ENCODE measurements around the gene SUGT1. TPM values are rescaled to one million over a fixed set of nuclear protein-coding genes. Genes with fewer than 3 reads are reported as not detected.

The SUGT1 gene
- total RNA-seq, 1 experiment from 2014 or later: 43.2 TPM

- in situ Hi-C loops (cut with HindIII; ENCODE audit: low pct_unique_long_range_greater_than_20kb, low sequenced_read_pairs): no loop called here
- H3K27ac ChIP-seq (ENCODE audit: low read length): no peak overlapping the region
- no peak for TF ChIP-seq SIN3A (IDR thresholded peaks at IDR 0.05; ENCODE audit: borderline replicate concordance, insufficient read depth, low read depth, low read length)
- no peak for TF ChIP-seq REST (IDR thresholded peaks at IDR 0.05; ENCODE audit: insufficient read depth in 1 of 2, low read depth in 2 of 2, low read length in 1 of 2)
- TF ChIP-seq TCF7L2 (IDR thresholded peaks at IDR 0.05; ENCODE audit: low read depth, low read length): no peak
- TF ChIP-seq POLR2AphosphoS5 (IDR thresholded peaks at IDR 0.05; ENCODE audit: low read depth, low read length): no peak
- DNase-seq (ENCODE audit: low read depth, low spot score): no peak
- ChIA-PET CTCF (no interaction called here), POLR2A (no interaction called here)
- H3K4me3 ChIP-seq (ENCODE audit: low read depth in 2 of 2, low read length in 2 of 2): no peak overlapping the region
- no peaks in the 10 kb centered on the region for H3K9me3 ChIP-seq (ENCODE audit: control insufficient read depth, insufficient read depth, low read depth, low read length)
- no peaks in the 10 kb centered on the region for H3K27me3 ChIP-seq (ENCODE audit: control insufficient read depth, insufficient read depth, low read length)
- BruUV-seq (replicated peaks): no TSS peak
- no peaks in the 10 kb centered on the region for H3K36me3 ChIP-seq (ENCODE audit: control insufficient read depth, insufficient read depth, low read length)
- H3K4me1 ChIP-seq (ENCODE audit: control insufficient read depth, insufficient read depth, low read length): no peaks in the 10 kb centered on the region
- ATAC-seq: no peak
- intact Hi-C loops (cut with micrococcal nuclease; ENCODE audit: unreplicated experiment): no loop called here
Observed at GRCh38 chr13:52695856-52696255, 43.2 kb downstream of the SUGT1 start.

DNA sequence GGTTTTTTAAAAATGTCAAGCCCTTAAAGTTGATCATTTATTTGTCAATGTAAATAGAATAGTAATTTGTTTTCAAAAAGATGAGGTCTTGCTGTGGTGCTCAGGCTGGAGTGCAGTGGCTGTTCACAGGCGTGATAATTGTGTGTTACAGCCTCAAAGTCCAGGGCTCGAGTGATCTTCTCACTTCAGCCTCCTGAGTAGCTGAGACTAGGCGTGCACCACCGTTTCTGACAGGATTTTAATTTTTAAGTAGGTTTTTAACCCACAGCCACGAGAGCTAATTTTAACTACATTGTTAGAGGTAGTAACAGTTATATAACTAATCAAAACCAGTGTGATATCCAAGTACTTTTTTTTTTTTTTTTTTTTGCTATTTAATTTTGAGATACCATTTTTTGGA lies 43.9 kb downstream of the SUGT1 start:
- POLR2A ChIA-PET: no interaction called here
- ATAC-seq: no peak
- no TSS peak for BruUV-seq (replicated peaks)
- Histone ChIP-seq H3K27ac (ENCODE audit: low read length) (no peak overlapping the region), H3K4me1 (ENCODE audit: control insufficient read depth, insufficient read depth, low read length) (no peaks in the 10 kb centered on the region), H3K9me3 (ENCODE audit: control insufficient read depth, insufficient read depth, low read depth, low read length) (no peaks in the 10 kb centered on the region), H3K36me3 (ENCODE audit: control insufficient read depth, insufficient read depth, low read length) (no peaks in the 10 kb centered on the region), H3K4me3 (ENCODE audit: low read depth in 2 of 2, low read length in 2 of 2) (no peak overlapping the region), H3K27me3 (ENCODE audit: control insufficient read depth, insufficient read depth, low read length) (no peaks in the 10 kb centered on the region)
- CTCF ChIA-PET: no interaction called here
- TF ChIP-seq REST (IDR thresholded peaks at IDR 0.05; ENCODE audit: insufficient read depth in 1 of 2, low read depth in 2 of 2, low read length in 1 of 2) (no peak), POLR2AphosphoS5 (IDR thresholded peaks at IDR 0.05; ENCODE audit: low read depth, low read length) (no peak), SIN3A (IDR thresholded peaks at IDR 0.05; ENCODE audit: borderline replicate concordance, insufficient read depth, low read depth, low read length) (no peak), TCF7L2 (IDR thresholded peaks at IDR 0.05; ENCODE audit: low read depth, low read length) (no peak), CTCF (IDR thresholded peaks at IDR 0.05) (no peak)
- no peak for DNase-seq (ENCODE audit: low read depth, low spot score)
- in situ Hi-C loops (cut with HindIII; ENCODE audit: low pct_unique_long_range_greater_than_20kb, low sequenced_read_pairs): no loop called here
- intact Hi-C loops (cut with micrococcal nuclease; ENCODE audit: unreplicated experiment): no loop called here
